HG03103 (cell line): ENCODE data around the gene PSMB5.

Source experiments
- ATAC-seq: cut with Tn5 transposase; IDR thresholded peaks from one replicate; pipeline ENCODE4 v1.9.1; 2021; ENCODE audit warnings: low read depth; ENCODE audit not compliant: unreplicated experiment

Gene PSMB5

GRCh38 chr14:22996768-22997654, 37.7 kb downstream of the PSMB5 start:
- ATAC-seq, result no peak

- no peak for ATAC-seq
Measured at GRCh38 chr14:22995889-22996625, 38.6 kb downstream of the PSMB5 start.

- ATAC-seq, result no peak
Measured at GRCh38 chr14:22994762-22995275, 39.9 kb downstream of the PSMB5 start.

GRCh38 chr14:22993517-22993916, 41.2 kb downstream of the PSMB5 start:
- no peak for ATAC-seq

GRCh38 chr14:22991852-22992251, 42.8 kb downstream of the PSMB5 start:
- no peak for ATAC-seq

- ATAC-seq, result no peak
Measured at GRCh38 chr14:22987291-22987690, 47.4 kb downstream of the PSMB5 start.

GRCh38 chr14:22986508-22987054, 48.1 kb downstream of the PSMB5 start:
- ATAC-seq, result no peak

- ATAC-seq, result no peak
Measured at GRCh38 chr14:22985894-22986507, 48.7 kb downstream of the PSMB5 start.

GRCh38 chr14:22984959-22985658, 49.6 kb downstream of the PSMB5 start:
- ATAC-seq, result no peak

- ATAC-seq, result no peak
Measured at GRCh38 chr14:22982477-22983245, 52.0 kb downstream of the PSMB5 start, which contains the start of gene AJUBA. TSS of gene AJUBA (minus strand) at chr14:22982551. CDS start at chr14:22982266, 285 bp downstream.

- ATAC-seq, result no peak
Measured at GRCh38 chr14:22981876-22982476, 52.7 kb downstream of the PSMB5 start.

GRCh38 chr14:22981090-22981875, 53.4 kb downstream of the PSMB5 start:
- no peak for ATAC-seq

- ATAC-seq, result no peak
Measured at GRCh38 chr14:22980672-22981089, 54.0 kb downstream of the PSMB5 start.

GRCh38 chr14:22979748-22980392, 54.8 kb downstream of the PSMB5 start:
- ATAC-seq, result no peak

- ATAC-seq, result no peak
Measured at GRCh38 chr14:22978981-22979671, 55.6 kb downstream of the PSMB5 start.

GRCh38 chr14:22978487-22978837, 56.2 kb downstream of the PSMB5 start:
- no peak for ATAC-seq
